DOHH2 (cell line): ENCODE measurements around the gene PTCRA.

Source experiments
- H3F3A ChIP-seq: fragments of 200-600 bp; sonication (generic), shearing (Covaris generic); 2 replicates; pipeline ENCODE4 v1.6.0; 2016; ENCODE audit warnings: antibody characterized with exemption, mild to moderate bottlenecking; ENCODE audit not compliant: control insufficient read depth, insufficient read depth
- H3K27ac ChIP-seq: fragments of 200-600 bp; sonication (generic); 2 replicates; pipeline ENCODE4 v1.5.1; 2014; ENCODE audit warnings: low read depth, mild to moderate bottlenecking, low read length, moderate library complexity
- H3K27me3 ChIP-seq: fragments of 200-600 bp; sonication (generic); 2 replicates; pipeline ENCODE4 v1.6.1; 2014; ENCODE audit warnings: mild to moderate bottlenecking, low read length, mixed read lengths; ENCODE audit not compliant: control insufficient read depth
- H3K36me3 ChIP-seq: fragments of 200-600 bp; sonication (generic); 2 replicates; pipeline ENCODE4 v1.6.1; 2014; ENCODE audit warnings: mild to moderate bottlenecking, low read length, moderate library complexity, mixed read lengths; ENCODE audit not compliant: control insufficient read depth
- H3K4me1 ChIP-seq: fragments of 200-600 bp; sonication (generic); 2 replicates; pipeline ENCODE4 v1.6.1; 2014; ENCODE audit warnings: mild to moderate bottlenecking, low read length, mixed read lengths; ENCODE audit not compliant: control insufficient read depth
- H3K4me2 ChIP-seq: fragments of 200-600 bp; sonication (generic); 2 replicates; pipeline ENCODE4 v1.6.0; 2014; ENCODE audit warnings: mild to moderate bottlenecking, low read length, moderate library complexity
- H3K4me3 ChIP-seq: fragments of 200-600 bp; sonication (generic); 2 replicates; pipeline ENCODE4 v1.5.1; 2014; ENCODE audit warnings: mild to moderate bottlenecking, low read length, mixed read lengths
- H3K79me2 ChIP-seq: fragments of 200-600 bp; sonication (generic); 2 replicates; pipeline ENCODE4 v1.6.1; 2014; ENCODE audit warnings: mild to moderate bottlenecking, low read length, mixed read lengths; ENCODE audit not compliant: control insufficient read depth
- H3K9me2 ChIP-seq: fragments of 200-600 bp; sonication (generic); replicated peaks from 2 replicates; pipeline ENCODE4 v1.6.1; 2014; ENCODE audit warnings: mild to moderate bottlenecking, low read length, mixed read lengths; ENCODE audit not compliant: control insufficient read depth
- H3K9me3 ChIP-seq: fragments of 200-600 bp; sonication (generic); 2 replicates; pipeline ENCODE4 v1.6.1; 2014; ENCODE audit warnings: antibody characterized with exemption, low read length, mixed read lengths; ENCODE audit not compliant: control insufficient read depth, insufficient read depth
- H4K20me1 ChIP-seq: fragments of 200-600 bp; sonication (generic); 2 replicates; pipeline ENCODE4 v1.6.0; 2014; ENCODE audit warnings: low read depth, mild to moderate bottlenecking, antibody characterized with exemption, low read length, moderate library complexity; ENCODE audit not compliant: control insufficient read depth, insufficient read depth
- CTCF ChIP-seq: fragments of 200-600 bp; sonication (generic); IDR thresholded peaks from one replicate; pipeline ENCODE4 v1.5.1; 2014; ENCODE audit warnings: antibody characterized with exemption, mild to moderate bottlenecking, low read depth, low read length; ENCODE audit not compliant: poor library complexity, severe bottlenecking
- EZH2phosphoT487 ChIP-seq: fragments of 200-600 bp; sonication (generic); IDR thresholded peaks from 2 replicates; pipeline ENCODE4 v1.6.1; 2017; ENCODE audit warnings: borderline replicate concordance, mild to moderate bottlenecking, antibody characterized with exemption, low read length, moderate library complexity, mixed read lengths

PTCRA gene

GRCh38 chr6:42963855-42964605 is 48.2 kb downstream of the PTCRA start:
- H3K4me3 ChIP-seq: no peak overlapping the region
- peaks cover 16% of the 10 kb centered on the region for H3K4me1 ChIP-seq
- H3K79me2 ChIP-seq: no peaks in the 10 kb centered on the region
- H3K27me3 ChIP-seq: no peaks in the 10 kb centered on the region
- peaks cover 51% of the 10 kb centered on the region for H3K36me3 ChIP-seq
- TF ChIP-seq EZH2phosphoT487 (no peak), CTCF (peak; percentile 39)
- no peaks in the 10 kb centered on the region; the same call in 1 of the 2 replicates for H4K20me1 ChIP-seq
- H3F3A ChIP-seq: 0 out of 2 replicates have a peak, but pooled peaks cover 5% of the 10 kb centered on the region
- H3K9me3 ChIP-seq: no peaks in the 10 kb centered on the region
- H3K4me2 ChIP-seq: no peak overlapping the region
- H3K27ac ChIP-seq: no peak overlapping the region
- no peaks in the 10 kb centered on the region for H3K9me2 ChIP-seq

GRCh38 chr6:42966571-42966970 is 50.7 kb downstream of the PTCRA start:
- H3K36me3 ChIP-seq: peaks cover 63% of the 10 kb centered on the region
- H3K79me2 ChIP-seq: 0 out of 2 replicates have a peak, but pooled peaks cover 2% of the 10 kb centered on the region
- no peaks in the 10 kb centered on the region for H3K27me3 ChIP-seq
- H3K9me3 ChIP-seq: no peaks in the 10 kb centered on the region
- H3K4me3 ChIP-seq: no peak overlapping the region
- no peak overlapping the region for H3K4me2 ChIP-seq
- H3K9me2 ChIP-seq: no peaks in the 10 kb centered on the region
- H3K4me1 ChIP-seq: no peaks in the 10 kb centered on the region
- 0 out of 2 replicates have a peak, but pooled peaks cover 5% of the 10 kb centered on the region for H3F3A ChIP-seq
- TF ChIP-seq EZH2phosphoT487: no peak
- no peak overlapping the region for H3K27ac ChIP-seq
- no peaks in the 10 kb centered on the region; the same call in 1 of the 2 replicates for H4K20me1 ChIP-seq

GRCh38 chr6:42967228-42967627 is 51.4 kb downstream of the PTCRA start:
- Histone ChIP-seq H3K27me3 (no peaks in the 10 kb centered on the region), H3K9me2 (no peaks in the 10 kb centered on the region), H3K9me3 (no peaks in the 10 kb centered on the region), H3K4me2 (no peak overlapping the region), H3K4me1 (no peaks in the 10 kb centered on the region), H3K36me3 (peaks cover 62% of the 10 kb centered on the region), H3K79me2 (peaks cover 3% of the 10 kb centered on the region; the same call in 1 of the 2 replicates), H3F3A (0 out of 2 replicates have a peak, but pooled peaks cover 4% of the 10 kb centered on the region), H3K4me3 (no peak overlapping the region), H4K20me1 (no peaks in the 10 kb centered on the region; the same call in 1 of the 2 replicates), H3K27ac (no peak overlapping the region)
- TF ChIP-seq CTCF (no peak), EZH2phosphoT487 (no peak)

- TF ChIP-seq CTCF (no peak), EZH2phosphoT487 (no peak)
- H3K27ac ChIP-seq: no peak overlapping the region
Observed at GRCh38 chr6:42968126-42968701, 52.4 kb downstream of the PTCRA start.

More at GRCh38 chr6:42968126-42968701, 52.4 kb downstream of the PTCRA start:
- no peaks in the 10 kb centered on the region; the same call in 1 of the 2 replicates for H4K20me1 ChIP-seq
- H3K9me2 ChIP-seq: no peaks in the 10 kb centered on the region
- no peak overlapping the region for H3K4me2 ChIP-seq
- H3K9me3 ChIP-seq: no peaks in the 10 kb centered on the region
- peaks cover 3% of the 10 kb centered on the region; the same call in 1 of the 2 replicates for H3K79me2 ChIP-seq
- no peaks in the 10 kb centered on the region for H3K27me3 ChIP-seq
- no peak overlapping the region for H3K4me3 ChIP-seq
- no peaks in the 10 kb centered on the region for H3K4me1 ChIP-seq
- H3F3A ChIP-seq: no peaks in the 10 kb centered on the region
- peaks cover 55% of the 10 kb centered on the region for H3K36me3 ChIP-seq
